Effector memory CD4-positive, alpha-beta T cell (primary cell): ENCODE measurements around the gene BAG5.

Experiments used
- DNase-seq, 3 donors: peaks; one replicate each; pipeline ENCODE4 v3.0.0-alpha.2; 2020
- H3K27ac ChIP-seq: 2 replicates; pipeline ENCODE4 v1.7.0; 2013; ENCODE audit warnings: mild to moderate bottlenecking, low read length, moderate library complexity; ENCODE audit not compliant: insufficient read depth, poor library complexity, severe bottlenecking
- H3K27me3 ChIP-seq: replicated peaks from 2 replicates; pipeline ENCODE4 v1.7.0; 2013; ENCODE audit warnings: mild to moderate bottlenecking, low read length; ENCODE audit not compliant: insufficient read depth, control insufficient read depth, poor library complexity, severe bottlenecking
- H3K36me3 ChIP-seq: 2 replicates; pipeline ENCODE4 v1.7.0; 2013; ENCODE audit warnings: mild to moderate bottlenecking, low read length, moderate library complexity; ENCODE audit not compliant: control insufficient read depth, insufficient read depth
- H3K4me1 ChIP-seq: 2 replicates; pipeline ENCODE4 v1.7.0; 2013; ENCODE audit warnings: low read length, mild to moderate bottlenecking; ENCODE audit not compliant: control insufficient read depth, insufficient read depth, poor library complexity, severe bottlenecking
- H3K4me3 ChIP-seq: 2 replicates; pipeline ENCODE4 v1.7.0; 2013; ENCODE audit warnings: low read length, low read depth, mild to moderate bottlenecking; ENCODE audit not compliant: insufficient read depth, poor library complexity, severe bottlenecking
- H3K9me3 ChIP-seq: 2 replicates; pipeline ENCODE4 v1.7.0; 2013; ENCODE audit warnings: mild to moderate bottlenecking, low read length, moderate library complexity; ENCODE audit not compliant: control insufficient read depth

The BAG5 gene

GRCh38 chr14:103541709-103542604, 20.5 kb downstream of the BAG5 start:
- no peak overlapping the region for H3K27ac ChIP-seq
- H3K4me3 ChIP-seq, result no peak overlapping the region

GRCh38 chr14:103540821-103541708, 21.4 kb downstream of the BAG5 start:
- Histone ChIP-seq H3K9me3 (no peaks in the 10 kb centered on the region), H3K27ac (no peak overlapping the region), H3K27me3 (no peaks in the 10 kb centered on the region), H3K36me3 (no peaks in the 10 kb centered on the region), H3K4me1 (no peaks in the 10 kb centered on the region), H3K4me3 (no peak overlapping the region)
- DNase-seq, result no peak

More at GRCh38 chr14:103541709-103542604, 20.5 kb downstream of the BAG5 start:
- H3K9me3 ChIP-seq, result no peaks in the 10 kb centered on the region
- H3K36me3 ChIP-seq, result no peaks in the 10 kb centered on the region
- no peak for DNase-seq
- H3K4me1 ChIP-seq, result no peaks in the 10 kb centered on the region
- no peaks in the 10 kb centered on the region for H3K27me3 ChIP-seq

- Histone ChIP-seq H3K36me3 (peaks cover 3% of the 10 kb centered on the region), H3K4me3 (no peak overlapping the region), H3K27ac (no peak overlapping the region), H3K9me3 (no peaks in the 10 kb centered on the region), H3K4me1 (no peaks in the 10 kb centered on the region), H3K27me3 (no peaks in the 10 kb centered on the region)
- no peak for DNase-seq
These were observed 23.2 kb downstream of the BAG5 start for GRCh38 chr14:103539056-103539825.

- Histone ChIP-seq H3K4me1 (no peaks in the 10 kb centered on the region), H3K36me3 (peaks cover 8% of the 10 kb centered on the region), H3K9me3 (no peaks in the 10 kb centered on the region), H3K27ac (no peak overlapping the region), H3K27me3 (no peaks in the 10 kb centered on the region), H3K4me3 (no peak overlapping the region)
- DNase-seq, result no peak
These were observed 24.0 kb downstream of the BAG5 start for GRCh38 chr14:103538291-103539055.

GRCh38 chr14:103537175-103537990, 25.1 kb downstream of the BAG5 start:
- Histone ChIP-seq H3K36me3 (peaks cover 18% of the 10 kb centered on the region), H3K27me3 (no peaks in the 10 kb centered on the region), H3K27ac (no peak overlapping the region), H3K9me3 (no peaks in the 10 kb centered on the region), H3K4me3 (no peak overlapping the region), H3K4me1 (no peaks in the 10 kb centered on the region)
- no peak for DNase-seq

GRCh38 chr14:103536693-103537092, 25.8 kb downstream of the BAG5 start:
- DNase-seq, result no peak
- H3K4me1 ChIP-seq, result no peaks in the 10 kb centered on the region
- H3K4me3 ChIP-seq, result no peak overlapping the region
- no peaks in the 10 kb centered on the region for H3K9me3 ChIP-seq
- H3K27me3 ChIP-seq, result no peaks in the 10 kb centered on the region
- peaks cover 18% of the 10 kb centered on the region for H3K36me3 ChIP-seq
- no peak overlapping the region for H3K27ac ChIP-seq

GRCh38 chr14:103535891-103536565, 26.4 kb downstream of the BAG5 start:
- Histone ChIP-seq H3K27ac (no peak overlapping the region), H3K9me3 (no peaks in the 10 kb centered on the region), H3K4me1 (peaks cover under 1% of the 10 kb centered on the region), H3K4me3 (no peak overlapping the region), H3K27me3 (no peaks in the 10 kb centered on the region), H3K36me3 (peaks cover 18% of the 10 kb centered on the region)
- DNase-seq, result no peak

- peaks cover 18% of the 10 kb centered on the region for H3K36me3 ChIP-seq
- H3K27ac ChIP-seq, result no peak overlapping the region
- DNase-seq, result no peak
- H3K9me3 ChIP-seq, result no peaks in the 10 kb centered on the region
- H3K4me3 ChIP-seq, result no peak overlapping the region
- H3K4me1 ChIP-seq, result peaks cover 6% of the 10 kb centered on the region
- H3K27me3 ChIP-seq, result no peaks in the 10 kb centered on the region
These were observed 27.2 kb downstream of the BAG5 start for GRCh38 chr14:103535081-103535890.
